Colonic mucosa (tissue), 4 donors: ENCODE data around the gene NELFA. TPM values are rescaled to one million over a fixed set of nuclear protein-coding genes. Genes with fewer than 3 reads are reported as not detected.

ENCODE experiments used
- DNase-seq: peaks from one replicate; pipeline ENCODE4 v3.0.0-alpha.2; 2020
- H3K27ac ChIP-seq: fragments of 200-600 bp; one replicate; pipeline ENCODE4 v1.8.0; 2021
- H3K27me3 ChIP-seq: fragments of 200-600 bp; one replicate; pipeline ENCODE4 v1.8.0; 2021
- H3K36me3 ChIP-seq: fragments of 200-600 bp; one replicate; pipeline ENCODE4 v1.8.0; 2021
- H3K4me1 ChIP-seq: fragments of 200-600 bp; one replicate; pipeline ENCODE4 v1.8.0; 2021; ENCODE audit warnings: mild to moderate bottlenecking
- H3K4me3 ChIP-seq: fragments of 200-600 bp; one replicate; pipeline ENCODE4 v1.8.0; 2021
- H3K9ac ChIP-seq, 2 donors: one replicate each; pipeline ENCODE4 v1.7.0; 2013; ENCODE audit warnings: control low read depth in 2 of 2, low read depth in 2 of 2, low read length in 2 of 2
- H3K9me3 ChIP-seq: fragments of 200-600 bp; one replicate; pipeline ENCODE4 v1.8.0; 2021
- intact Hi-C: fragments of 100-400 bp; cut with DNase I; formaldehyde crosslinking; loops from one replicate; pipeline ENCODE4 v1.14.1; 2022
- total RNA-seq, 2 donors: library from RNA; stranded (reverse); fragmentation: NEBNext Ultra II Directional in 1 of 2; extraction: Animal tissue kit (Norgen Biotek cat#: 25700) in 1 of 2; gene quantifications; one replicate each; pipeline ENCODE4 v1.2.1, GENCODE V29; 2021
- TF ChIP-seq, protein P1 (sequence below): fragments of 200-600 bp; IDR thresholded peaks from one replicate; pipeline ENCODE4 v1.8.0; 2022; ENCODE audit warnings: antibody characterized with exemption, mild to moderate bottlenecking
- donor health status: healthy.
- donor health status: DM: no; HTN: no; CAD: no.
- donor health status: DM: no; HTN: no; CAD: no.

The NELFA gene
- total RNA-seq, 2 donors from 2014 or later: 25.7 to 41.5 TPM

GRCh38 chr4:1964971-1965370 is 43.8 kb downstream of the NELFA start:
- H3K9me3 ChIP-seq: no peaks in the 10 kb centered on the region
- TF ChIP-seq, protein P1, sequence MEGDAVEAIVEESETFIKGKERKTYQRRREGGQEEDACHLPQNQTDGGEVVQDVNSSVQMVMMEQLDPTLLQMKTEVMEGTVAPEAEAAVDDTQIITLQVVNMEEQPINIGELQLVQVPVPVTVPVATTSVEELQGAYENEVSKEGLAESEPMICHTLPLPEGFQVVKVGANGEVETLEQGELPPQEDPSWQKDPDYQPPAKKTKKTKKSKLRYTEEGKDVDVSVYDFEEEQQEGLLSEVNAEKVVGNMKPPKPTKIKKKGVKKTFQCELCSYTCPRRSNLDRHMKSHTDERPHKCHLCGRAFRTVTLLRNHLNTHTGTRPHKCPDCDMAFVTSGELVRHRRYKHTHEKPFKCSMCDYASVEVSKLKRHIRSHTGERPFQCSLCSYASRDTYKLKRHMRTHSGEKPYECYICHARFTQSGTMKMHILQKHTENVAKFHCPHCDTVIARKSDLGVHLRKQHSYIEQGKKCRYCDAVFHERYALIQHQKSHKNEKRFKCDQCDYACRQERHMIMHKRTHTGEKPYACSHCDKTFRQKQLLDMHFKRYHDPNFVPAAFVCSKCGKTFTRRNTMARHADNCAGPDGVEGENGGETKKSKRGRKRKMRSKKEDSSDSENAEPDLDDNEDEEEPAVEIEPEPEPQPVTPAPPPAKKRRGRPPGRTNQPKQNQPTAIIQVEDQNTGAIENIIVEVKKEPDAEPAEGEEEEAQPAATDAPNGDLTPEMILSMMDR: no peak
- no peak for DNase-seq
- H3K9ac ChIP-seq: no peak overlapping the region
- peaks cover 10% of the 10 kb centered on the region for H3K36me3 ChIP-seq
- intact Hi-C loops: no loop called here
- no peaks in the 10 kb centered on the region for H3K27me3 ChIP-seq
- no peaks in the 10 kb centered on the region for H3K4me1 ChIP-seq
- H3K27ac ChIP-seq: no peak overlapping the region
- no peak overlapping the region for H3K4me3 ChIP-seq

GRCh38 chr4:1964443-1964842 is 44.3 kb downstream of the NELFA start:
- intact Hi-C loops: no loop called here
- H3K4me1 ChIP-seq: no peaks in the 10 kb centered on the region
- TF ChIP-seq, protein P1: no peak
- no peak overlapping the region for H3K9ac ChIP-seq
- H3K27me3 ChIP-seq: no peaks in the 10 kb centered on the region
- no peak overlapping the region for H3K27ac ChIP-seq
- DNase-seq: no peak
- no peaks in the 10 kb centered on the region for H3K9me3 ChIP-seq
- H3K4me3 ChIP-seq: no peak overlapping the region
- H3K36me3 ChIP-seq: peaks cover 10% of the 10 kb centered on the region

GRCh38 chr4:1962980-1963379 is 45.8 kb downstream of the NELFA start:
- Histone ChIP-seq H3K9me3 (no peaks in the 10 kb centered on the region), H3K4me3 (no peak overlapping the region), H3K27ac (no peak overlapping the region), H3K27me3 (no peaks in the 10 kb centered on the region), H3K4me1 (no peaks in the 10 kb centered on the region), H3K36me3 (peaks cover 10% of the 10 kb centered on the region), H3K9ac (no peak overlapping the region)
- TF ChIP-seq, protein P1: no peak
- DNase-seq: no peak
- intact Hi-C loops: no loop called here

- Histone ChIP-seq H3K36me3 (peaks cover 10% of the 10 kb centered on the region), H3K9ac (no peak overlapping the region)
These were observed 47.2 kb downstream of the NELFA start for GRCh38 chr4:1961563-1961962.

GRCh38 chr4:1961038-1961437 is 47.7 kb downstream of the NELFA start:
- H3K36me3 ChIP-seq: peaks cover 10% of the 10 kb centered on the region
- TF ChIP-seq, protein P1: no peak
- intact Hi-C loops: no loop called here

More at GRCh38 chr4:1961563-1961962, 47.2 kb downstream of the NELFA start:
- H3K9me3 ChIP-seq: no peaks in the 10 kb centered on the region
- DNase-seq: no peak
- no peaks in the 10 kb centered on the region for H3K4me1 ChIP-seq
- H3K27me3 ChIP-seq: no peaks in the 10 kb centered on the region
- H3K4me3 ChIP-seq: no peak overlapping the region
- TF ChIP-seq, protein P1: no peak
- intact Hi-C loops: no loop called here
- H3K27ac ChIP-seq: no peak overlapping the region

More at GRCh38 chr4:1961038-1961437, 47.7 kb downstream of the NELFA start:
- Histone ChIP-seq H3K9ac (no peak overlapping the region), H3K9me3 (no peaks in the 10 kb centered on the region), H3K4me3 (no peak overlapping the region), H3K27me3 (no peaks in the 10 kb centered on the region), H3K4me1 (no peaks in the 10 kb centered on the region), H3K27ac (no peak overlapping the region)
- no peak for DNase-seq
